IPS-18a (cell line): ENCODE measurements around the gene DLEU7.

Experiments
- H3K27ac ChIP-seq: one replicate; pipeline ENCODE4 v1.5.1; 2013; ENCODE audit warnings: low read length
- H3K27me3 ChIP-seq: one replicate; pipeline ENCODE4 v1.6.1; 2013; ENCODE audit warnings: mild to moderate bottlenecking, low read length; ENCODE audit not compliant: control insufficient read depth, insufficient read depth
- H3K36me3 ChIP-seq: one replicate; pipeline ENCODE4 v1.6.1; 2013; ENCODE audit warnings: low read depth, low read length; ENCODE audit not compliant: control insufficient read depth
- H3K4me1 ChIP-seq: one replicate; pipeline ENCODE4 v1.6.1; 2013; ENCODE audit warnings: low read depth, low read length; ENCODE audit not compliant: control insufficient read depth
- H3K4me3 ChIP-seq: one replicate; pipeline ENCODE4 v1.5.1; 2013; ENCODE audit warnings: low read length
- H3K9ac ChIP-seq: one replicate; pipeline ENCODE4 v1.6.1; 2013; ENCODE audit warnings: mild to moderate bottlenecking, low read length, moderate library complexity
- H3K9me3 ChIP-seq: one replicate; pipeline ENCODE4 v1.6.1; 2013; ENCODE audit warnings: low read depth, low read length; ENCODE audit not compliant: control insufficient read depth

DLEU7 gene

GRCh38 chr13:50871405-50871804, 27.9 kb upstream of the DLEU7 start:
- H3K9ac ChIP-seq, result no peak overlapping the region
- H3K27ac ChIP-seq, result no peak overlapping the region
- H3K4me3 ChIP-seq, result no peak overlapping the region
- no peaks in the 10 kb centered on the region for H3K36me3 ChIP-seq
- H3K9me3 ChIP-seq, result no peaks in the 10 kb centered on the region
- no peaks in the 10 kb centered on the region for H3K4me1 ChIP-seq
- H3K27me3 ChIP-seq, result no peaks in the 10 kb centered on the region

- H3K4me1 ChIP-seq, result no peaks in the 10 kb centered on the region
- no peaks in the 10 kb centered on the region for H3K27me3 ChIP-seq
- no peak overlapping the region for H3K4me3 ChIP-seq
- no peaks in the 10 kb centered on the region for H3K9me3 ChIP-seq
- H3K27ac ChIP-seq, result no peak overlapping the region
- H3K9ac ChIP-seq, result no peak overlapping the region
- no peaks in the 10 kb centered on the region for H3K36me3 ChIP-seq
Measured at GRCh38 chr13:50867637-50867945, 24.1 kb upstream of the DLEU7 start.

- Histone ChIP-seq H3K4me1 (no peaks in the 10 kb centered on the region), H3K9ac (no peak overlapping the region), H3K36me3 (no peaks in the 10 kb centered on the region), H3K9me3 (no peaks in the 10 kb centered on the region), H3K4me3 (no peak overlapping the region), H3K27ac (no peak overlapping the region), H3K27me3 (no peaks in the 10 kb centered on the region)
Measured at GRCh38 chr13:50866817-50867636, 23.5 kb upstream of the DLEU7 start.

- Histone ChIP-seq H3K36me3 (no peaks in the 10 kb centered on the region), H3K27ac (no peak overlapping the region), H3K27me3 (no peaks in the 10 kb centered on the region), H3K9ac (no peak overlapping the region), H3K4me1 (no peaks in the 10 kb centered on the region), H3K4me3 (no peak overlapping the region), H3K9me3 (no peaks in the 10 kb centered on the region)
Measured at GRCh38 chr13:50864492-50864891, 21.0 kb upstream of the DLEU7 start.

GRCh38 chr13:50855681-50856080, 12.2 kb upstream of the DLEU7 start:
- Histone ChIP-seq H3K9me3 (peaks cover 6% of the 10 kb centered on the region), H3K4me1 (no peaks in the 10 kb centered on the region), H3K9ac (no peak overlapping the region), H3K36me3 (no peaks in the 10 kb centered on the region), H3K27ac (no peak overlapping the region), H3K4me3 (no peak overlapping the region), H3K27me3 (no peaks in the 10 kb centered on the region)

- Histone ChIP-seq H3K4me3 (no peak overlapping the region), H3K9me3 (no peaks in the 10 kb centered on the region), H3K4me1 (peaks cover 3% of the 10 kb centered on the region), H3K27ac (no peak overlapping the region), H3K36me3 (no peaks in the 10 kb centered on the region), H3K27me3 (peaks cover 1% of the 10 kb centered on the region), H3K9ac (no peak overlapping the region)
Measured at GRCh38 chr13:50850445-50850844, 7.0 kb upstream of the DLEU7 start.

- Histone ChIP-seq H3K4me3 (no peak overlapping the region), H3K36me3 (no peaks in the 10 kb centered on the region), H3K4me1 (peaks cover 16% of the 10 kb centered on the region), H3K27ac (no peak overlapping the region), H3K9me3 (no peaks in the 10 kb centered on the region), H3K27me3 (peaks cover 24% of the 10 kb centered on the region), H3K9ac (no peak overlapping the region)
Measured at GRCh38 chr13:50847501-50847900, 4.0 kb upstream of the DLEU7 start.

GRCh38 chr13:50846861-50847475, 3.5 kb upstream of the DLEU7 start:
- no peaks in the 10 kb centered on the region for H3K9me3 ChIP-seq
- no peak overlapping the region for H3K9ac ChIP-seq
- no peaks in the 10 kb centered on the region for H3K36me3 ChIP-seq
- H3K4me1 ChIP-seq, result peaks cover 19% of the 10 kb centered on the region
- no peak overlapping the region for H3K27ac ChIP-seq
- H3K27me3 ChIP-seq, result peaks cover 29% of the 10 kb centered on the region
- H3K4me3 ChIP-seq, result no peak overlapping the region

GRCh38 chr13:50845211-50845610, 1.7 kb upstream of the DLEU7 start:
- Histone ChIP-seq H3K4me1 (peaks cover 19% of the 10 kb centered on the region), H3K4me3 (no peak overlapping the region), H3K27ac (no peak overlapping the region), H3K27me3 (peaks cover 31% of the 10 kb centered on the region), H3K36me3 (no peaks in the 10 kb centered on the region), H3K9me3 (no peaks in the 10 kb centered on the region), H3K9ac (no peak overlapping the region)

GRCh38 chr13:50844084-50844875, 788 bp upstream of the DLEU7 start:
- peaks cover 31% of the 10 kb centered on the region for H3K27me3 ChIP-seq

GRCh38 chr13:50842990-50843256, 569 bp downstream of the DLEU7 start:
- H3K4me3 ChIP-seq, result peak overlapping the region; percentile 69
- peaks cover 7% of the 10 kb centered on the region for H3K36me3 ChIP-seq
- peaks cover 16% of the 10 kb centered on the region for H3K4me1 ChIP-seq
- H3K27ac ChIP-seq, result no peak overlapping the region
- H3K9me3 ChIP-seq, result no peaks in the 10 kb centered on the region
- H3K27me3 ChIP-seq, result peaks cover 31% of the 10 kb centered on the region
- H3K9ac ChIP-seq, result peak overlapping the region; percentile 50

More at GRCh38 chr13:50844084-50844875, 788 bp upstream of the DLEU7 start:
- Histone ChIP-seq H3K4me1 (peaks cover 16% of the 10 kb centered on the region), H3K27ac (no peak overlapping the region), H3K9ac (peak overlapping the region; percentile 19), H3K4me3 (peak overlapping the region; percentile 69), H3K36me3 (no peaks in the 10 kb centered on the region), H3K9me3 (no peaks in the 10 kb centered on the region)
